Glomerular endothelial cell (primary cell): Measurements from ENCODE around the gene DISC1. TPM values are rescaled to one million over a fixed set of nuclear protein-coding genes. Genes with fewer than 3 reads are reported as not detected.
"Not testable (repeated sequence)": the region's sequence is repeated elsewhere in the genome, so short reads cannot be mapped to it uniquely, and the experiment has no call there.

Experiments used
- DNase-seq: peaks from one replicate; pipeline ENCODE4 v3.0.0-alpha.2; 2011; ENCODE audit warnings: low read depth, low spot score; ENCODE audit errors: extremely low read depth
- total RNA-seq: library from RNA; depleted of rRNA; stranded (reverse); fragments of >200 nt; gene quantifications from 2 replicates; pipeline ENCODE4 v1.2.3, GENCODE V29; 2015

DISC1 gene
- total RNA-seq, 1 donor from 2014 or later: 36.7 TPM

DNA sequence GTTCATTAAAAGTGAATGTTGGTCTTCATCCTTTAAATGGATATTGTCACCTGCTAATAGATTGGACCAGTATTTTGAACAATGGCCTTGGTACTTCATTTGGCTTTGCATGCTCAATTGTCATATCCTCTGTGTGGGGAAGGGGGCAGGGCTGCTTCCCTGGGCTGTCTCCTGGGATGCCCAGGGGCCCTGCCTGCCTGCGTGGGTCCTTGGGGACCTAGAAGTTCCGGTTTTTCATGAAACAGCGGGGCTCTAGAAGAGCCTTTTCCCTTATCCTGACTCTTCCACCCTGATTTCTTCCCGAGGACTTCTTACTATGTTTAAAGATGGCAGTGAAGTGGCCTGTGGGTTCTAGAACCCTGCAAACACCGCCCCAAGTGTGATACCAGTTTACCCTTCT lies 97.5 kb downstream of the DISC1 start:
- no peak for DNase-seq

DNA sequence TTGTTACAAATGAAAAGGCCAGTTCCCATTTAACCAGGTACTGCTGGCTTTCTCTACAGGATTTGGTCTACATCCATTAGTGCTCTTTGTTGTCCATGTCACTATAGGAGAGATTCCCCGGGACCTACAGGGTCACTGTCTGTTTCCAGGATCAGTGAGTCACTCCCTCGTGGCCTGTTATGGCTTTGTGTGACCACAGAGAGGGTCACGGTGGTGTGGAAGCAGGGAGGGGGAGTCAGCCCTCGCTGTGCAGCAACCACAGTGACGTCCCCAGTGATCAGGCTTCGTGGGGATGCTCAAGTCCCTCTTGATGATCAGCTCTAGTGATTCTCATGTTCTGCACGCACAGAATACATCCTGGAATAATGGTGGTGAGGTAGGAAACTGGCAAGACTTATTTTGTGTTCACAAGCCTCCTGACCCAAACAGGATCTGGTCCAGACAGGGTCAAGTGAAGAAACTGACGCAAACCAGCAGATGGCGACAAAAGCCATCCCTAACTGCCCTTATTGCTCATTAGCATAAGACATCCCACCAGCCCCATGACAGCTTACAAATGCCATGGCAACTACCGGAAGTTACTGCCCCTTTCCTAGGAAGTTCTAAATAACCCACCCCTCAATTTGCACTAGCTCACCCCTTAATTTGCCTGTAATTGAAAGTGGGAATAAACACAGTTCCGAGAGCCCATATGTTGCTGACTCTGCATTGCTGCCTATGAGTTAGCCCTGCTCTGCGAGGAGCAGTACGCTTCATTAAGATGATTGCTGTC lies 98.5 kb downstream of the DISC1 start:
- DNase-seq: peak; percentile 48

DNA sequence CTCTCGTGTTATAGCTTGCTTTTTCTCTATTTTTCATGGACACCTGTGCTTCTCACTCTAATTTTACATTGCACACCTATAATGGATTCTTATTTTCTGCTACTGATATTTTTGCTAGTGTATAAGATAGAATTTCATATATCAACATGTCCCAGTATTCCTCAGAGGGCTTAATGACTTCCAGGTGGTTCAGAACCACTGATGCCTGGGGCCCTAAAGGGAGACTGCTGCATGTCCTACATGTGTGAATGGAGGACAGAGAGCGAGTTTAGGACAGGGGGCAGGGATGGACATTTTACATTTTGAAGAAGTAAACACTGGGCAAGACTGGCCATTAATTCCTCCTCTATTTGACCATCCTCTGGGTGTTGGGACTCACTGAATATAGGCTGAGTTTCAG lies 100.6 kb downstream of the DISC1 start:
- DNase-seq: no peak

DNA sequence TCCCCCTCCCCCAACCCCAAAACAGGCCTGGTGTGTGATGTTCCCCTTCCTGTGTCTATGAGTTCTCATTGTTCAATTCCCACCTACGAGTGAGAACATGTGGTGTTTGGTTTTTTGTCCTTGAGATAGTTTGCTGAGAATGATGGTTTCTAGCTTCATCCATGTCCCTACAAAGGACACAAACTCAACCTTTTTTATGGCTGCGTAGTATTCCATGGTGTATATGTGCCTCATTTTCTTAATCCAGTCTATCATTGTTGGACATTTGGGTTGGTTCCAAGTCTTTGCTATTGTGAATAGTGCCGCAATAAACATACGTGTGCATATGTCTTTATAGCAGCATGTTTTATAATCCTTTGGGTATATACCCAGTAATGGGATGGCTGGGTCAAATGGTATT lies 102.4 kb downstream of the DISC1 start:
- DNase-seq: not testable (repeated sequence)

DNA sequence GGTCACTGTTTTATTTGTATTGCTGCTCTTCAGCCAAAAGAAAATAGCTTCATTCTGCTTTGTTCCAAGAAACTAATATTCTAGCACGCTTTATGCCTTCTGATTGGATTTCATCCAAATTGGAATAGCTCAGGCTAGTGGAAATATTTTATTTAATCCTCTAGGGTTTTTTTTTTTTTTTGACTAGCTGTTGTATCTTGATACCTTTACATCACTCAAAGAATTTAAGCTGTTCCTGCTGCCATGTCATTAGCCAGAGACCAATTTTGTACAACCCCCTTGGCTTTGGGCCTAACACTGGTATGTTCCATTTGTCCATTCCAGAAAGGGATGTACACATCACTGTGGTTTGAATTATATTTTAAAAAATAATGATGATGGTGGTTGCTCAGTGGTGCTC lies 103.0 kb downstream of the DISC1 start:
- DNase-seq: no peak

DNA sequence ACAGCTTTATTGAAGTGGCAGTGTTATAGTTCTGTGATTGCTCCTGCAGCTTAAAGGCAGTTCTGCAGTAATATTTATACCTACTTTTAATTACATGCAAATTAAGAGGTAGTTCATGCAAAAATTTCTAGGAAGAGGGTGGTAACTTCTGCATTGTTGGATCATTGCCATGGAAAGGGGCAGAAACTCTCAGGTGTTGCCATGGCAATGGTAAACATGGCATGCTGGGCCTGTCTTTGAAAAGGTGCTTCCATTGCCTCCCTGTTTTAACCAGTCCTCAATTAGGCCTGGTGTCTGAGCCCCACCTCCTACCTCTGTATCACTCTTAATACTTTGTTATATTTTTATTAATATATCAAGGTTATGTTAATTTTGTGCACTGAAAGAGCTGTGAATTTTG lies 104.7 kb downstream of the DISC1 start:
- no peak for DNase-seq

DNA sequence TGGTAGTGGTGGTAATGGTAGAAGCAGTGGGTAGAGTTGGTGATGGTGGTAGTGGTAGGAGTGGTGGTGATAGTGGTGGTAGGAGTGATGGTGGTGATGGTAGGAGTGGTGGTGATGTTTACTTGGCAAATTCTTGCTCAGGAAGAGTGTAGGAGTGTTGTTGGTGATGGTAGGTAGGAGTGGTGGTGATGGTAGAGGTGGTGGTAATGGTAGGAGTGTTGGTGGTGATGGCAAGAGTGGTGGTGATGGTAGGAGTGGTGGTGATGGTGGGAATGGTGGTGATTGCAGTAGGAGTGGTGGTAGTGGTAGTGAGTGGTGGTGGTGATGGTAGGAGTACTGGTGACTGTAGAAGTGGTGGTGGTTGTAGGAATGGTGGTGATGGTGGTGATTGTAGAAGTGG lies 106.5 kb downstream of the DISC1 start:
- no peak for DNase-seq

DNA sequence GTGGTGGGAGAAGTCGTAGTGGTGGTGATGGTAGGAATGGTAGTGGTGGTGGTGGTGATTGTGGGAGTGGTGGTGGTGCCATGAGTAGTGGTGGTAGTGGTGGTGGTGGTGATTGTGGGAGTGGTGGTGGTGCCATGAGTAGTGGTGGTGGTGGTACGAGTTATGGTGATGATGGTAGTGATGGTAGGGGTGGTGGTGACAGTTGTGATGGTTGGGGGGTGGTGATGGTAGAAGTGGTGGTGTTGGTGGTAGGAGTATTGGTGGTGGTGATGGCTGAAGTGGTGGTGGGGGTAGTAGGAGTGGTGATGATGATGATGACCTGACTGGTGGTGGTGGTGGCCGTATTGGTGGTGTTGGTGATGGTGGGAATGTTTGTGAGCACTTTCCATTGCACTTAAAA lies 107.1 kb downstream of the DISC1 start:
- no peak for DNase-seq

DNA sequence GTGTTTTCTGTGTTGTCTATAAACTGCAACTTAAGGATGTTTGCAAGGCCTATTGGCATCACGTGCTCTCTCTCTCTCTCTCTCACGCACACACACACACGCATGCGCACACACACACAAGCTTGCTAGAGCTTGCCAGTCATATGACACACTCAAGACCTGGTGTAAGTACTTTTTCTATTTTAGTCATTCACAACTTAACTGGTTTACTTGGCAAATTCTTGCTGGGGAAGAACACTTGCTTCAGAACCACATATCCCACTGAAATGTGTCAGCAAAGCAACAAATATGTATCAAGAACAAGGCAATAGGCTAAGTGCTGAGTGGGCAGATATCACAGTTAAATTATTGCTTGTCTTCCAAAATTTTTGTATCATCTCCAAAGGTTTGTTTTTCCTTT lies 107.8 kb downstream of the DISC1 start:
- DNase-seq: no peak

DNA sequence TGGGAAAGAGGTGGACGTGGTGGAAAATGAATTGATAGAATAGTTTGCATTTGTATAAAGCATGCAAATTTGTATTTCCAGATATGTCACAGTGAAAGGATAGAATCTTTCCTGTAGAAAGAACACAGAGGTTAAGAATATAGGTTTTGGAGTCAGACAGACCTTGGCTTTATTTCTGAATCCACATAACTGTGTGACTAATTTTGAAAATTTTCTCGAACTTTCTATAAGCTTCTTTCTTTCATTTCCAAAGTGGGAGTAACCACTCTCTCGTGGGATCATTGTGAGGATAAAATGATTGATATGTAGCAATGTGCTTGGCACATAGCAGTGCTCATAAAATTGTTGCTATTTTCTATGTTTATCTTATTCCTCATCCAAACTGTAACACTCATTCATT lies 108.8 kb downstream of the DISC1 start:
- no peak for DNase-seq

DNA sequence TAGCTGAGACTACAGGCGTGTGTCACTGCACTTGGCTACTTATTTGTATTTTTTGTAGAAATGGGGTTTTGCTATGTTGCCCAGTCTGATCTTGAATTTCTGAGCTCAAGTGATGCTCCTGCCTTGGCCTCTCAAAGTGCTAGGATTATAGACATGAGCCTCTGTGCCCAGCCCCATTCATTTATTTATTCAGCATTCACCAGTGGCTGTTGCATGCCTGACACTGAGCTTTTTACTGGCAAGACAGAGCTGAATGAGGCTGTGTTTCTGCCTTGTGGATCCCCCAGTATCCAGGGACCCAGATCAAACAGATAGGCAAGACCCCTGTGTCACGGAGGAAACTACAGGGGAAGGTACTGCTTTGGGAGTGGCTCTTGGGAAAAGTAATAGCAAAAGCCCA lies 109.4 kb downstream of the DISC1 start:
- no peak for DNase-seq

DNA sequence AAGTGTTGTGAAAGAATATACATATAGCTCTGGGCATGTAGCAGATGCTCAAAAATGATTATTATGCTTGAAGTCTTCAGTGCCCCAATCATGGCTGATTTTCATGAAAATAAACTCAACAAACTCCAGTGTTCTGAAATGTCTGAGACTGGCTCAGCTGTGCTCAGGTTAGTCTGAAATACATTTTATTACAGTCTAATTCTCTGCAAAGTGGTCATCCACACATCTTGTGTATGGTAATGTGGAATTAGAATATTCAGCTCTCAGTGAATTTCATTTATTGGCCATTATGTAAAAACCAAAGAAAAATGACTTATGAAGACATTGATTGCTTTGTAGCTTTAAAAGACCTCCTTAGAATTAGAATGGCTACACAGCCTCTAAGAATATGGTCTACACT lies 109.9 kb downstream of the DISC1 start:
- DNase-seq: no peak

DNA sequence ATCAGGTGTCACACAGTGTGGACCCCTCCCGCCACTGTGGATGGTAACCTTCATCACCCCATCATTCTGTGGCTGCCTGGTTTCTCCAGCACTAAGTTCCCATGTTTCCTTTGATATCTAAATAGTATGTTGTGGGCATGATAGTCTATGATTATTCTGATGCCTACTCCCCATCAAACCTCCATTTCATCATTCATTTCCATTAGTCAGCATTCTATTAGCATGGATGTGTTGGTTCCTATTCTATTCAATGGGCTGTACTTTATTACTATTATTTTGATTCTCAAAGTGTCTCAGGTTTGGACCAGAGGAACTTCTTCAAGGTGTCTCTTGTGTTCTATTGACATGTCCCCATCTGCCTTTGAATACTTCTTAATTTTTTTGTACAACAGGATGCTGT lies 112.0 kb downstream of the DISC1 start:
- no peak for DNase-seq

DNA sequence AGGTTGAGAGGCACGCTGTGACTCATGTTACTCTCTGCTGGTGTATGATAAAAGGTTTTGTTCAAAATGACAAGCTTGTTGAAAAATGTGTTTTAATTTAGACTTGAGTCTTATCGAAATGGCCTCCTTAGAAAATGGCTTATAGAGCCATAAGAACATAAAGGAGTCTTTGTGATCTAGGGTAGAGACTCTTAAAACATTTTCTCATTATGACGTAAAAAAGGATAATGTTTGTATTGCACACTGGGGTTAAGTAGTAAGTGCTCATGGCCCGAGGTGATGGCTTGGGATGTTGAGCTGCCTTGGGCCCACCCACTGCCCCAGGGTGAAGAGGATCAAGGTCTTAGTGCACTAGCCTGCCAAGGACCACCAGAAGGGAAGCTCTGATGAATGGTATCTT lies 117.4 kb downstream of the DISC1 start:
- DNase-seq: no peak

DNA sequence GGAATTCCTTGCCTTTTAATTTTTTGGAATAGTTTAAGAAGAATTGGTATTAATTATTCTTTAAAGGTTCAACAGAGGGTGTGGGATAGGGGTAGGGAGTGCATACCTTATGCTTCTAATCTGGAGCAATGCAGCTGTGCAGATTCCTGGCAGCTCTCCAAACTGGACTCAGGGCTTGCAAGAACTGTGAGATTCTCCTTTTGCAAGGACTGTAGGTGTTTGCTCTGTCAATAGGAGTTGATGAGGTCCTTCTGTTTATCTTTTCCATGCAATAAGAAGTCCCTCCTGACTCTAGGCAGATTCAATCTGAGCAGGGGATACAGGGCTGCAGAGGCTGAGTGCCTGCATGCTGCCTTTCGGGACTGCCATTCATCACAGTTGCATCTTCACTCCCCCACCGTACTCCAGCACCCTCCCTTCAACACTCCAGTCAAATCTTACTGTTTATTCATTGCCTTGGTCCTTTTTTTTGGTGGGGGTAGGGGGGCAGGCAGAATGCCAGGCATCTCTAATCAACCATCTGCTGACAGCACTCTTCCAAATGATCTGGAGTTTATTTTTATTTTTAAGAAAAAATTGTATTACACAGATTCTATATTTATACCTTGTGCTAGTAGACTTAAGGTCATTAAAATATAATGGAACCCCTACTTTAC lies 122.3 kb downstream of the DISC1 start:
- no peak for DNase-seq

DNA sequence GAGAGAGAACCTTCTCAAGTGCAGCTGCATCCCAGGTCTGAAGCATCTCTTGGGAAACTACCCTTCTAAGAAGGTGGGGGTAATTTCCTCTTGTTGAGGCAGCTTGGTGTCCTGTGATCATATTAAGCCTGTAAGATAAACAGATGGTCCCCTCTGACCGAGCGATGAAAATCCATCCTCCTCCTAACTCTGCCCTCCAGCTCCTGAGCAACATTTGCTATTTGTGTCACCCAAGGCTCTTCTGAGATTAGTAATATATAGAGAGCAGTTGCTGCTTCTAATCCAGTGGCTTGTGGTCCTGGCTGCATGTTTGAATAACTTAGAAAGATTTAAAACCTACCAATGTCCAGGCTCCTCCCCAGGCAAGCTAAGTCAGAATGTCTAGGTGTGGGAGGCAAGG lies 123.7 kb downstream of the DISC1 start:
- no peak for DNase-seq

DNA sequence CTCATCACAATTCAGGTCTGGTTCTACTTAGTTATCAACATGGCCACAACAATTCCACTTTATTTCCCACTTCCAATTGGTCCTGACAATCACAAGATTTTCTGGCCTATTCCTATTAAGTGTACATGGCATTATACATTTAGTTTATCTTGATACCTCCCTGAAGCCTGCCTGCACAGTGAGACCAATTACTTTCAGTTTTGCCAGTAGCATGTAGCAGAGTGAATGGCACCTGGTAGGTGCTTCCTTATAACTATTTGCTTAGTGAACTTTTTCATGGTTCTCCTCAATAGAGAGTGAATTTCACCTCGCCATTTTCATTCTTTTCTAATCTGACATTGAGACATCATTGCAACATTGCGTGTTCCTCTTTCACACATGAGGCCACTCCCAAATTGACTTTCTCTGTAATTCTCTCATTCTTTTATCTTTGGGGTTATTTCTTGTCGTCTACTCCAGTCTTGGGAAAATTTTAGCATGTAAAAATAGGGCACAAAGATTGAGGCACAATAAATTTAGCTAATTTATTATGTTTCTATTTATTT lies 124.3 kb downstream of the DISC1 start:
- no peak for DNase-seq

DNA sequence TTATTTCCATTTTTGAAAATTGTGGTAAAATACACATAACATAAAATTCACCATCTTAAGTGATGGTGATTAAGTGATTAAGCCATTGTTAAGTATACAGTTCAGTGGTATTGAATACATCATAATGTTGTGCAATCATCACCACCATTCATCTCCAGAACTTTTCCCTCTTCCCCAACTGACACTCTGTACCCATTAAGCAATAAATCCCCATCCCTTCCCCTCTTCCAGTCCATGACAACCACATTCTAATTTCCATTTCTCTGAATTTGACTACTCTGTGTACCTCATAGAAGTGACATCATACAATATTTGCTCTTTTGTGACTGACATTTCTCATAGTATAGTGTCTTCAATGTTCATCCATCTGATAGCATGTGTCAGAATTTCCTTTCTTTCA lies 124.8 kb downstream of the DISC1 start:
- no peak for DNase-seq

DNA sequence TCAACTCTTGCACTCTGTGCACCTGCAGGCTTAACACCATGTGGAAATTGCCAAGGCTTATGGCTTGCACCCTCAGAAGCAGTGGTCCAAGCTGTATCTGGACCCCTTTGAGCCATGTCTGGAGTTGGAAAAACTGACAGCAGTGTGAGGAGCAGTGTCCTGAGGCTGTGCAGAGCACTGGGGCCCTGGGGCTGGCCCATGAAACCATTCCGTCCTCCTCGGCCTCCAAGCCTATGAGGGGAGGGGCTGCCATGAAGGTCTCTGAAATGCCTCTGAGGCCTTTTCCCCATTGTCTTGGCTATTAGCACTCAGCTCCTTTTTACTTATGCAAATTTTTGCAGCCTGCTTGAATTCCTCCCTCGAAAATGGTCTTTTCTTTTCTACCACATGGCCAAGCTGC lies 126.7 kb downstream of the DISC1 start:
- DNase-seq: no peak

DNA sequence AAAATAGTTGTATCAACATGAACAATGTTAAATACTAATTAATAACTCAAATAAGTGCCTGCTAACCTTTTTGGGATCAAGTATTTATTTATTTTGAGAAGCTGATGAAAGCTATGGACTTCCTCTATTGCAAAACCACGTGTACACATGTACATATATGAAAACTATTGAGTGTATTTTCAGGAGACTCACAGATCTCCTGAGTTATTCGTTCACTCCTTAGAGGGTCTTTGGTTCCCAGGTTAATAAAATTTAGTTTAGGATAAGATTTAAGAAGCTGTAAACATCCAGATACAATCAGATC lies 130.5 kb downstream of the DISC1 start:
- no peak for DNase-seq

DNA sequence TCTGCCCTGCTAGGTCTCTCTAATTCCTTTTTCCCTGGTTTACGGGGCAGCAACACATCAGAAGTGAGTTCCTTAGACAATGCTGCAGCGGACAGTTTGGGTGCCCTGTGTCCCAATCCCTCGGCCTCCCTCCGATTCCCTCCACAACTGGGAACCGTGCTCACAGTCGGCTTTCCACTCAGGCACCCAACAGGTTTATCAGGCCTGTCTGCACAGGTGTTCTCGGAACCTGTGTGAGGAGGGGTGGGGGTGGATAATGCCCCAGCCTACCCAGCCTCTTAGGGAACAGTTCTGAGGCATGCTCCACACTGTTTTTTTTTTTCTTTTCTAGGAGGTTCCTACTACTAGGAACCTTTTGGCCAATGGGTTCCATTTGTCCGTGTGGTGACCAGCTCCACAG lies 131.2 kb downstream of the DISC1 start:
- DNase-seq: no peak

DNA sequence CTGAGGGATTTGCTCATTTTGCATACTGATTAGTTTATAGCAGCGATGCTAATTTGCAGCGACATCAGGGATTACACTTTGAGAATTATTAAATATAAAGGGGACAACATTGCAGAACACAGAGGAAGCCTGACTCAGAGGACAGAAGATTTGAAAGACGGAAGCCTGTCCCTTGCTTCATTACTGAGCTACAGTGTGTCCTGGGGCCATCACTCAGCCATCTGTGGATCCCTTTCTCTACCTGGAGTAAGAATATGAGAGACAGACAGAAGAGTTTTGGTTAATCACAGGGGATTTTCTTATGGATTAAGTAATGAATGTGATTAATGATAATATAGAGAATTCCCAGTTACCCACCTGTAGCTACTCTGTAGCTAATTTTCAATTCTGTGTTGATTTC lies 134.7 kb downstream of the DISC1 start:
- no peak for DNase-seq
